ENCODE data around the gene CTU2.

CTU2 gene

GRCh38 chr16:88747588-88748301 is 41.4 kb downstream of the CTU2 start:
- DNase-seq: no peak

DNA sequence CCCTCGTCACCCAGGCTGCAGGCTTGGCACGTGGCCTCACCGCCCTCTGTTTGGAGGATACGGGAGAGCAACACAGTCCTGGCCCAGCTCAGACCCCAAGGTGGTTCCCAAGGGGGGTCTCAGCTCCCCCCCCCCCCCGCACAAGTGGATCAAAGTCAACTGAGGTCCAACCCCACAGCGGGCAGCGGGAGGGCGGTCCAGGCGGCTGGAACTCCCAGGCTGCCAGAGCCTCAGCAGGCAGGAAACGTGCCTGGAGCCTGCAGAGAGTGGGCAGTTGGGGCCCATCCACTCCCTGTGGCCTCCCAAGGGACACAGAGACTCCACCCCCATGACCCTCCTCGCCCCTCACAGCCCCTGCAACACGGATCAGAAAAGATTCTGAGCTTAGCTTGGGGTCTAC is 42.1 kb downstream of the CTU2 start:
- DNase-seq: no peak

DNA sequence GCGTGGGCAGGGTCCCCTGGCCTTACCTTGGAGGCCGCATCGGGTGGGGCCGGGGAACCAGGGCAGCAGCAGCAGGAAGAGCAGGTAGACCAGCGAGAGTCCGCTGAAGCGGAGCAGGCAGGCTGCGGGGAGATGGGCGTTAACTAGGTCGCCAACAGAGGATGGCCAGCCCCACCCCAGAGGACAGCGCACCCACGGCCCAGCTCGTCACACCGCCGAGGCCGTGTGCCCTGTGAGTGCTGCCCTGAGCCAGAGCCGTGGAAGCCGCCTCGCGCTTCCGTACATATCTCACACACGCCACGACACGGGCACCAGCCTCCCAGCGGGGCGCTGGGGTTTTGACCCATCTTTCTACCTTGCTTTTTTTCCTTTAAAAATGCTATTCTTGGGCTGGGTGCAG is 43.1 kb downstream of the CTU2 start:
- DNase-seq: no peak

GRCh38 chr16:88750854-88751253 is 44.6 kb downstream of the CTU2 start:
- no peak for DNase-seq

DNA sequence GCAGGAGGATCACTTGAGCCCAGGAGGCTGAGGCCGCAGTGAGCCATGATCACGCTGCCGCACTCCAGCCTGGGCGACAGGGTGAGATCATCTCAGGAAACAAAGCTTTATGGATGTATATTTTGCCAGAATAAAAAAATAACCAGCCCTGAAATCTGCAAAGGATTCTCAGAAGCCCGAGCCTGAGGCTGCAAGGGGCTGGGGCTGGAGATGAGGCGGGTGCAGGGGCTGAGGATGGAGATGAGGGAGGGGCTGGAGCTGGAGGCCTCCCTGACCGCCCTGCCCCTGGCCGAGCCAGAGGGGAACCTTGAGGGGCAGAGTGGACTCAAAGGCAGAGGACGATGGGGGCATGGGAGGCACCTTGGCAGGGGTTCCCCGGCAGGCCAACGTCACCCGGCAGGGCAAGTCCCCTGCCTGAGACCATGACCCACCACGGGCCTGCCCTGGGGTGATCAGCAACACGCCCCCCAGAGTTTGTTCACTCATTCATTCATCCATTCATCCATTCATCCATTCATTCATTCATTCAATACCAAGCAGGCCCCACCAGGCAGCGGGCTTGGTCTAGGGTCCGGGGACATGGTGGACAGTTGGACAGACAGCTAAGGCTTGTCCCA is 46.2 kb downstream of the CTU2 start:
- DNase-seq: no peak

DNA sequence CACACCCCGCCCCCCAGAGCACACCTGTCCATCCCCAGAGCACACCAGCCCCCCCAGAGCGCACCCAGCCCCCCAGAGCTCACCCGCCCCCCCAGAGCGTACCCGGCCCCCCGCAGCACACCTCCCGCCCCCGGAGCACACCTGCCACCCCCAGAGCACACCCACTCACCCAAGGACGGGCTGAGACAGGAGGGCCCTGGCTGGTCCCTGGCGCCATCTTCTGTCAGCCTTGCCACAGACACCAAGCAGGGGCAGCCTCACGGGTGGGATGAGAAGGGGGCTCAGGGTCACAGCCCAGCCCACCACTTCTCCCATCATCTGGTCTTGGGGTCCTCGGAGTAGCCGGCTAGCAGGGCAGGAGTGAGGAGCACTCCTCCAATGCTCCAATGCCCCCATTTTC is 46.9 kb downstream of the CTU2 start:
- DNase-seq: no peak

- no peak for DNase-seq
Measured at GRCh38 chr16:88753602-88754001, 47.3 kb downstream of the CTU2 start.

DNA sequence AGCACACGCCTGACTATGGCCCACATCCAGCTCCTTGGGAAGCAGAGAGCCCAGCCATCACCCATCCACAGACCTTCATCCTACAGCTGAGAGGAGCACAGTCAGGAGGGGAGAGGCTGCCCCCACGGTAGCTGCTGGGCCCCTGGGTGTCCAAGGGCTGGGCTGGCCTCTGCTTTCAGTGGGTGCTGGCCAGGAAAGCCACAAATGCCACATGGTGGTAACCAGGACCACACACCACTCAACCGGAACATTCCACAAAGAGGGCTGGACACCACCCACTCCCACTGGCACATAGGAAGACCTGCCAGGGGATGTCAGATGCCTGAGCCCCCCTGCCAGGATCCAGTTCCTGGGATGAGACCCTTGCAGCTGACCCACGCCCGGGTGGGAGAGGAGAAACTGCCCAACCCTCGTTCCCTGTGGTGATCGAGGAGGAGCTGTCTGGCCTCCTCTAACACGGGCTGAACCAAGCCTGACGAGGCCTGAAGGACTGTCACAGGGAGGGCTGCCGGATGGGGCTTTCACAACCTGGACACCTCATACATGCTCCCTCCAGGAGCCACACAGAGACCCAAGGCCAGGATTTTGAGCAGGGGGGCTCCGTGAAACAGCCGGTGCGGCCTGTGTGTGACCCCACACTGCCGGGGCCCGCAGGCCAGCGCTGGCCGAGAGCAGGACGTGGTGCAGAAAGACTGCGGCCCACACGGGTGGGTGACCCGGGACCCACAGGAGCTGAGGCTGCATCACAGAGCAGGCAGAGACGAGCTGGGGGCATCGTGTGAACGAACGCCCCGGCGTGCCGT is 48.0 kb downstream of the CTU2 start:
- no peak for DNase-seq

- DNase-seq: no peak
Measured at GRCh38 chr16:88754912-88755744, 48.8 kb downstream of the CTU2 start.

DNA sequence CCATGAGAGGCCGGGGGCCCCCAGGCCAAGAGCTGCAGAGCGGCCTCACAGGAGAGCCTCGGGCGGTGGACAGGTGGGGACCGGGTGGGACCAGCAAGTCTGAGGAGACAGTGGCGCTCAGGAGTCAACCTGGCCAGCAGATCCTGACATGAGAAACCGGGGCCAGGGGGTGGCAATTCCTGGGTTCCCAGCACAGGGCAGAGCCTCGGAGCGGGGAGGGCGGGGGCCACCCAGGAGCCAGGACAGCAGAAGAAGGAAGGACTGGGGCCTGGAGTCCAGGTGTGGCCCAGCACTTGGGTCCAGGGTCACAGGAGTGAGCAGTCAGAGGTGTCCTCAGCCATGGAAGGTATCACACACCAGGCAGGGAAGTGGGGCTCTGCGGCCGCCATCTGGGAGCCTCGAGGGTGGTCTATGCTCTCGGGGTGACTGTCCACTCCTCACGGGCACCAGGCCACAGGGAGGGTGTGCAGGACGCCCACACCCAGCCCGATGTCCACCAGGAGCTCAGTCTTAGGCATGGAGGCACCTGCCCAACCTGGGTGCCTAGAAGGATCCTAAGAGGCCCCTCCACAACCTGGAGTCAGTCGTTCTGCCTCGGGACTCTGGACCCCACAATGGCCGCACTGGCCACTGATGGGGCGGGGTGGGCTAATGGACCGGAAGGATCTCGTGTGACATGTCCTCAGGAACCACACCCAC is 49.6 kb downstream of the CTU2 start:
- no peak for DNase-seq

GRCh38 chr16:88758227-88758943 is 52.1 kb downstream of the CTU2 start:
- DNase-seq: no peak

- DNase-seq: no peak
Measured at GRCh38 chr16:88758944-88759244, 52.6 kb downstream of the CTU2 start.

DNA sequence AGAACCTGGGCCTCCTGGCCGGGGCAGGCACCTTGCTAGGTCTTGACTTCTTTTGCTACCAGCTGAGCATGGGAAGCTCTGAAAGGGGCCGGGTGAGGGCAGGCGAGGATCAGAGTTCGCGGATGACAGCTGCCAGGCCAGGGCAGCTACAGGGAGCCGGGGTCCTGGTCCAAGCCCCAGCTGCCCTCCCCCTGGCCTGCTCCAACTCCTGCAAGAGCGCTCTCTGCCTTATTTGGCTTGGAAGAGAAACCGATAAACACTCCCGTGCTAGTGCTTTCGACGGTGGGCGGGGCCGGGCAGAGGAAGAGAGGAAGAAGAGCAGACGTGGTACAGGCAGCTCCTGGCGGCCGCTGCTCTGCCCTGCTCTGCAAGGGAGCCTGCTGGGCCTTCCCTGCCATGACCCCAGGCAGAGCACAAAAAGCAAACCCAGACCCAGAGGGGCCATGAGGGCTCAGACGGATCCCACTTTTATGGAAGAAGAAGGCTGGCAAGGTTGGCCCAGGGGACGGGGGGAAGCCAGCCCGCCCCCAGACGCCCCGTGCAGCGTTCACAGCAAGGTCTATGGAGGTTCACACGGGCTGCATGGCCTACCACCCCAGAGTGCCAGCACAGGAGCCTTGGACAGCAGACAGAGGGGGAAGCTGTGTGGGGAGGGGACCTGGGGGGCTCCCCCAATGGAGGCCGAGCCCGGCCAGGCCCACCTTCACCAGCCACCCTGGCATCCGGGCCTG is 53.1 kb downstream of the CTU2 start:
- DNase-seq: no peak

GRCh38 chr16:88759976-88760350 is 53.7 kb downstream of the CTU2 start:
- DNase-seq: no peak

DNA sequence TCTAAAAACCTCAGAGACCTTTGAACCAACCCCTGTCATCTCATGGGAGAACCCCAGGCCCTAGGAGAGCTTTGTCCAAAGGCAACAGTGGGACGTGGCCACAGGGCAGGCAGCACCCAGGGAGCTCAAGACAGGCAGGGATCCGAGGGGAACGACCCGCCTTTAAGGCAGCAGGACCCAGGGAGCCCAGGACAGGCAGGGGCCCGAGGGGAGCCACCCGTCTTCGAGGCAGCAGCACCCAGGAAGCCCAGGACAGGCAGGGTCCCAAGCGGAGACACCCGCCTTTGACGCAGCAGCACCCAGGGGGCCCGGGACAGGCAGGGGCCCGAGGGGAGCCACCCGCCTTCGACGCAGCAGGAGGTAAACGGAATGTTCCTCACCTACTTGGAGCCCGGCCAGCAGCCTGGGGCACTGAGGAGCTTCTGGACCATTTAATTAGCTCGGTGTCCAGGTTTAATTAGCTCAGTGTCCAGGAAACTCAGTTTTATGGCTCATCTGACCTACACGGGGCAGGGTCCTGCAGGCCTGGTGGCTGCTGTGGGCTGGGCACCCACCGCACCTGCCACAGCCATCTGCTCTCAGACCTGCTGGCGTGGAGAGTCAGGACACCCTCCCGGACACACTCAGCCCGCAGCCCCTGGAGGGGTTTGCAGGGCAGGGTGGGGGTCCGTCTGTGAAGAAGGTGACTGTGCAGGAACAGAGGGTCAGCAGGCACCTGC is 54.3 kb downstream of the CTU2 start:
- DNase-seq: no peak

DNA sequence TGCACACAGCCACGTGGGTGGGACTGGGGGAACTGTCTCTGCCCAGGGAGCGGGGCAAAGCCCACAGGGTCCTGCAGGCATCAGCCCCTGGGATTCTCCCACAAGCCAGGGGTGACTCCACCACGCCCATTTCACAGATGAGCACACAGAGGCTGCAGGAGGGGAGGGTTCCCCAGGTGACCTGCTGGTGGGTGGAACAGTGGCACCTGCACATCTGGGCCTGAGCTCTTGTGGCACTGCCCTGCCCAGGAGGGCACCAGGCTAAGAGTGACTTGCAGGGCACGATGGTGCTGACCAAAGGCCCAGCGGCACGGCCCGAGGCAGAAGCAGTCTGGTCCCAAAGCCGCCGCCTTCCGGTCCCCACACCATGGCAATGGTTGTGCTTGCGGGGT is 54.8 kb downstream of the CTU2 start:
- DNase-seq: no peak

DNA sequence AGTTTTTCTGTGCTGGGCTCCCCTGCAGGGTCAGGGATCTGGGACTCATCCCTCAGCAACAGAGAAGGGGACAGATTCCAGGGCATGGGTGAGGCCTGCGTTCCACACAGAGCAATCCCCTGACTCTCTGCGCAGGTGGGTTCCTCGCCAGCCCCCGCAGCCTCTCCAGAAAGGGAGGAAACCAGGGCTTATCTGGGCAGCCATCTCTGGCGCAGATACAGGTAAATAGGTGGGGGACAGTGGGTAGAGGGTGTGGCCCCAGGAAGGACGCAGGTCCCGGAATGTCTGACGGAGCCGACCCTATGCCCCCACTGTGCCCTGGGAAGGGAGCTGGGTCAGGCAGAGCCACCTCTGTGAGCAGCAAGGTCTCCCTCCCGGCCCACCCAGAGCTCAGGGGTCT is 55.5 kb downstream of the CTU2 start:
- no peak for DNase-seq

- no peak for DNase-seq
Measured at GRCh38 chr16:88762258-88762870, 56.1 kb downstream of the CTU2 start.

GRCh38 chr16:88762941-88763340 is 56.6 kb downstream of the CTU2 start:
- DNase-seq: no peak

DNA sequence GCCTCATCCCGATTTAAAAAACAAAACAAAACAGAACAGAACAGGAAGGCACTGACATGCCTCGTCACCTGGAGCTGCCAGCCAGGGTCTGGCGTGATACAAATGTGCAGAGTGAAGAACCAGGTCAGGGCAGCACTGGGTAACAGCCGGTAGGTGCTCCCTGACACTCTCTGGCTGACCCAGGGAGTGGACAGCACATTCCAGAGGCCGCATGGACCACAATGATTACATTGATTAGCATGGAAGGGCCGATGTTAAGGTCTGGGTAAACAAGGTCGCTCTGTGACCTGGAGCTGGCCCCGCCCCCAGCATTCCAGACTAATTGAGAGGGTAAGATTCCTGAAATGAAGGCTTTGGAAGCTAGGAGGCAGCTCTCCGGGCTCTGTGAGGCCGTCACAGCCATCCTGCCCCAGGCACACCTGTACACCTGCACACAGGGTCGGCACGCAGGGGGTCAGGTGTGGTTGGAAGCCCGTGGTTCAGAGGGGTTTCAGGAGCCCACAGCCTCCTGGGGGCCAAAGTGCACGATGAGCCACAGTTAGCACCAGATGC is 57.3 kb downstream of the CTU2 start:
- no peak for DNase-seq
